C4-2B (cell line): ENCODE measurements around the gene TUBA4B.

ENCODE experiments used
- H3K27ac ChIP-seq: fragments of 450-650 bp; 2 replicates; pipeline ENCODE4 v1.5.1; 2017
- ZFX ChIP-seq: fragments of 450-650 bp; IDR thresholded peaks from 2 replicates; pipeline ENCODE4 v1.6.1; 2017
- TF ChIP-seq, protein P1 (sequence below): fragments of 450-650 bp; conservative IDR thresholded peaks from 2 replicates; pipeline ENCODE4 v1.5.1; 2017; ENCODE audit warnings: mild to moderate bottlenecking

TUBA4B gene

DNA sequence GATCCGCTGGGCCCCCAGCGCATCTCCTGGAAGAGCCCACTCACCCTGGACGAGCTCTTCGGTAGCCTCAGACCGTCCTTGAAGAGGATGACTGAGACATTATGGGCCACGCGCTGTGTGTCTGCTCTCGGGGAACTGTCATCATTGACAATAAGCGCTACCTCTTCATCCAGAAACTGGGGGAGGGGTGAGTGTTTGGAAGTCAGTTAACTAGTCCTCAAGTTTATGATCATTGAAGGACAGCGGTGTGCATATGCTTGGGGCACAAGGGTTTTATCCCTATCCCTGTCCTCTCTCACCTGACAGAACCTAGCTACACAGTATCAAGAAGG is 7.2 kb upstream of the TUBA4B start:
- peak overlapping the region; percentile 81 for H3K27ac ChIP-seq
- TF ChIP-seq ZFX: no peak
- TF ChIP-seq, protein P1, sequence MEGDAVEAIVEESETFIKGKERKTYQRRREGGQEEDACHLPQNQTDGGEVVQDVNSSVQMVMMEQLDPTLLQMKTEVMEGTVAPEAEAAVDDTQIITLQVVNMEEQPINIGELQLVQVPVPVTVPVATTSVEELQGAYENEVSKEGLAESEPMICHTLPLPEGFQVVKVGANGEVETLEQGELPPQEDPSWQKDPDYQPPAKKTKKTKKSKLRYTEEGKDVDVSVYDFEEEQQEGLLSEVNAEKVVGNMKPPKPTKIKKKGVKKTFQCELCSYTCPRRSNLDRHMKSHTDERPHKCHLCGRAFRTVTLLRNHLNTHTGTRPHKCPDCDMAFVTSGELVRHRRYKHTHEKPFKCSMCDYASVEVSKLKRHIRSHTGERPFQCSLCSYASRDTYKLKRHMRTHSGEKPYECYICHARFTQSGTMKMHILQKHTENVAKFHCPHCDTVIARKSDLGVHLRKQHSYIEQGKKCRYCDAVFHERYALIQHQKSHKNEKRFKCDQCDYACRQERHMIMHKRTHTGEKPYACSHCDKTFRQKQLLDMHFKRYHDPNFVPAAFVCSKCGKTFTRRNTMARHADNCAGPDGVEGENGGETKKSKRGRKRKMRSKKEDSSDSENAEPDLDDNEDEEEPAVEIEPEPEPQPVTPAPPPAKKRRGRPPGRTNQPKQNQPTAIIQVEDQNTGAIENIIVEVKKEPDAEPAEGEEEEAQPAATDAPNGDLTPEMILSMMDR: no peak

DNA sequence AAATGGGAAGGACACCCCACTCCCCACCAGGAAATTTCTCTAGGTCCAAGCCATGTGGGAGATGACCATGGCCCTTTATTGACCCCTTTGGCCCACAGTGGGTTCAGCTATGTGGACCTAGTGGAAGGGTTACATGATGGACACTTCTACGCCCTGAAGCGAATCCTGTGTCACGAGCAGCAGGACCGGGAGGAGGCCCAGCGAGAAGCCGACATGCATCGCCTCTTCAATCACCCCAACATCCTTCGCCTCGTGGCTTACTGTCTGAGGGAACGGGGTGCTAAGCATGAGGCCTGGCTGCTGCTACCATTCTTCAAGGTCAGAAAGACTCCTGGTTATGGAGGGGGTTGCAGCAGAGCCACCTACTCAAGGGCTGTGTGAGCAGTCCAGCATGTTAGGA is 6.5 kb upstream of the TUBA4B start:
- no peak overlapping the region for H3K27ac ChIP-seq
- TF ChIP-seq, protein P1: no peak
- no peak for TF ChIP-seq ZFX

DNA sequence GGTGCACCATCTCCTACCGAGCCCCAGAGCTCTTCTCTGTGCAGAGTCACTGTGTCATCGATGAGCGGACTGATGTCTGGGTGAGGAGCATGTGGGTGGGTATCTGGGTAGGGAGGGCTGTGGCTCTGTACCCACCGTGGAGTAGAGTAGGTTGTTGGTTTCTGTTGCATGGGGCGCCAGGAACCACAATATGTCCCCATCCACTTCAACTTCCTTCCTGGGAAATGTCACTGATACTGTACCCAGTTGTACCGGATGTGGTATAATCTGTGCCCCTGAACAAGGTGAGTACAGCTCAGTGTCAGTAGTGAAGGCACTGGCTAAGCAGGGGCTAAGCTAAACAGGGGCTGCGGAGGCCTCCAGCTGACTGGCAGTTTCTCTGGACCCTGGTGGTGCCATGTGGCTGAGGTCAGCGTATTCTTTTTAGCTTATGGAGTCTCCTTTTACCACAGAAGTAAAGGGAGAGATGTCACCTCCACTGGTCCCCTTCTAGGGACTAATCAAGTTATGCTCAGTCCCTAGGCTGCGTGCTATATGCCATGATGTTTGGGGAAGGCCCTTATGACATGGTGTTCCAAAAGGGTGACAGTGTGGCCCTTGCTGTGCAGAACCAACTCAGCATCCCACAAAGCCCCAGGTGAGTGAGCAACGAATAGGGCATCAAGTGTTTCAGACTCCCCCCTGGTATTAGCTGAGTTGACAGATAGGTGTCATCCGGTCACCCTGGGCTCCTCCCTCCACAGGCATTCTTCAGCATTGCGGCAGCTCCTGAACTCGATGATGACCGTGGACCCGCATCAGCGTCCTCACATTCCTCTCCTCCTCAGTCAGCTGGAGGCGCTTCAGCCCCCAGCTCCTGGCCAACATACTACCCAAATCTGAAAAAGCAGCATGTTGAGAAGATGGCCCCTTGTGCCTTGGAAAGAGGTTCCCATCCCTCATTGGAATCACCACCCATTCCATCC is 5.1 kb upstream of the TUBA4B start:
- H3K27ac ChIP-seq: peak overlapping the region; percentile 84; the same call in 1 of the 2 replicates
- TF ChIP-seq ZFX: no peak
- TF ChIP-seq, protein P1: no peak

DNA sequence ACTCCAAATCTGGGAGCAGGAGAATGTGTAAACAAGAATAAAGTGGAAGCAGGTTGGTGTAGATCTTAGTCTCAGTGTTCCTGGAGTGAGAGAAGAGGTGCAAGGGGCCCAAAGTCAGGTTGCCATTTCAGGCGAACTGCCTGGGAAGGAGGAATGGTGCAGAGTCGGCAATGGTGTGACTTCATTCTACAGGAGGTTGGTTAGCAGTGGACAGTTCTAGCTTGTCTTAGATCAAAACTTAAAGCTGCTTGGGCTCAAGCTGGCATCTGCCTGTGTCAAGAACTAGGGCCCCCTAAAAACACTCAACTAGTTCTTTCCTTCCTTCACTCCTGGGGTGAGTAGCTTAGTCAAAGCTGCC is 4.2 kb upstream of the TUBA4B start:
- H3K27ac ChIP-seq: peak overlapping the region; percentile 84
- TF ChIP-seq, protein P1: no peak
- TF ChIP-seq ZFX: no peak

DNA sequence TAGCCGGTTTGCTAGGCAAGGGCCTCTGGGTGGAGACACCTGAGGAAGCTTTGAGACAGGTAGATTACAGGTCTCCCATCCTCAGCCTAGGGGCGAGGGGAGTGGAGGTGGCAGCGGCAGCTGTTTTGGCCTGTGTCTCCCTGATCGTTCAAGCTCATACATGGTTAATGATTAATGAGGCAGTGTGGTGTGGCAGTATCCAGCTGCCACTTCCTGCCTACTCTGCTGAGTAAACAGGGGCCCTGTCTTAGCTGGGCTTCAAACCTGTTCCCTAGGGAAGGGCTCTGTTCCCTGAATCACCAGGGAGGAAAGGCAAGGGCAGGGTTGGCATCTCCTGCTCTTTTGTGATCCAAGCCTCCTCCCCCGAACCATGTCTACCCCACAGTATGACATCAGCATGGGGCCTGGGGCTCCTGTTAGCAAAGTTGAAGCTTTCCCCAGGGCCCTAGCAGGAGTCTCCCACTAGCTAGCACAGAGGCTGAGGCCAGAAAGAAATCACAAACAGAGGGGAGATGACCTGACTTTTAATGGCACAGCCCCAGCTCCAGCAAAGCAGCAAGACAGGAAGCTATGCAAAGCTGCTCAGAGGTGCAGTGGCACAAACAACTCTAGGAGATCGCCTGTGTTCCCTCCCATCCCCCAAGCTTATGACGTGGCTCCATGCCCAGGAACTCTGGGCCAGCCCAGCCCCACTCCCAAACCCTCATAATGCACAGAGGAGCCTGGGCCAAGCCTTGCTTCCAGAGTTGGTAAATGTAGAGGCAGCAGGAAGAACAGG is 3.7 kb upstream of the TUBA4B start:
- H3K27ac ChIP-seq: peak overlapping the region; percentile 84

DNA sequence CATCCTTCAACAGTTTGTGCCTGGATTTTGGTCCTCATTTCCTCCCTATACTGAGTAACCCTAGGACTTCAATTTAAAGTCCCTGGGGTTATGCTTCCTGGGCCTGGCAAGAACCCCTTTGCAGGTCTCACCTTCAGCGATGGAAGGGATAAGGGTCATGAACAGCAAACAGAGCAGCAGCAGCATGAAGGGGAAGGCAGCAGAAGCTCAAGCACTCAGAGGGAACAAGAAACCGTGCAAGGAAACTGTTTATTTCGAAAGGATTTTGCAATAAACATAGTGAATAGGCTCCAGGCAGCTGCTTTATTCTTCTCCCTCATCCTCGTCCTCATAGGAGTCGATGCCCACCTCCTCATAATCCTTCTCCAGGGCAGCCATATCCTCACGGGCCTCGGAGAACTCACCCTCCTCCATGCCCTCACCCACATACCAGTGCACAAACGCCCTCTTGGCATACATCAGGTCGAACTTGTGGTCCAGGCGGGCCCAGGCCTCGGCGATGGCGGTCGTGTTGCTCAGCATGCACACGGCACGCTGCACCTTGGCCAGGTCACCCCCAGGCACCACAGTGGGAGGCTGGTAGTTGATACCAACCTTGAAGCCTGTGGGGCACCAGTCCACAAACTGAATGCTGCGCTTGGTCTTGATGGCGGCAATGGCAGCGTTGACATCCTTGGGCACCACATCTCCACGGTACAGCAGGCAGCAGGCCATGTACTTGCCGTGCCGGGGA is 2.8 kb upstream of the TUBA4B start:
- no peak for TF ChIP-seq ZFX
- TF ChIP-seq, protein P1: no peak
- peak overlapping the region; percentile 84 for H3K27ac ChIP-seq

More for the DNA sequence above, 3.7 kb upstream of the TUBA4B start:
- TF ChIP-seq ZFX: no peak
- TF ChIP-seq, protein P1: no peak

DNA sequence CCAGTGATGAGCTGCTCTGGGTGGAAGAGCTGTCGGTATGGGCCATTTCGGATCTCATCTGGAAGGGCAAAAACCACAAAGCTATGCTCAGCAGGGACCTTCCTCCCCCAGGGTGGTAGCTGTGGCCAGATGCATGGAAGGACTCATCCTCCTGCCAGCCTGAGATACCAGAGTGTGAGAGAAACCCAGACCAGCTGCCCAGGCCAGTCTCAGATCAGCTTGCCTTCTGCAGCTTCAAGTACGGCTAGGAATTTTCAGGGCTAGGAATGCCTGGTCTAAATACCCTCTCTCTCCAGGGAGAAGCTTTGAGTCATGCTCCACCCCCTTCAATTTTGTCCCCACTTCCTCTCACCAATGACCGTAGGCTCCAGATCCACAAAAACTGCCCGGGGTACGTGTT is 1.4 kb upstream of the TUBA4B start:
- peak overlapping the region; percentile 84 for H3K27ac ChIP-seq
- TF ChIP-seq, protein P1: no peak
- no peak for TF ChIP-seq ZFX
